Skeletal muscle satellite cell (primary cell): Measurements from ENCODE around the gene KIF11.
"Not testable (repeated sequence)": the region's sequence is repeated elsewhere in the genome, so short reads cannot be mapped to it uniquely, and the experiment has no call there.

Experiments
- H3K27me3 ChIP-seq: 2 replicates; pipeline ENCODE4 v1.7.0; 2013; ENCODE audit warnings: low read length; ENCODE audit not compliant: control insufficient read depth, insufficient read depth
- H3K36me3 ChIP-seq: 2 replicates; pipeline ENCODE4 v1.7.0; 2013; ENCODE audit warnings: mild to moderate bottlenecking, control low read depth, low read length; ENCODE audit not compliant: insufficient read depth
- H3K4me1 ChIP-seq: 2 replicates; pipeline ENCODE4 v1.7.0; 2013; ENCODE audit warnings: low read length; ENCODE audit not compliant: control insufficient read depth, insufficient read depth
- H3K4me2 ChIP-seq: 2 replicates; pipeline ENCODE4 v1.7.0; 2013; ENCODE audit warnings: mild to moderate bottlenecking, low read length
- H3K4me3 ChIP-seq: 2 replicates; pipeline ENCODE4 v1.7.0; 2013; ENCODE audit warnings: low read length
- H3K9ac ChIP-seq: 2 replicates; pipeline ENCODE4 v1.7.0; 2013; ENCODE audit warnings: mild to moderate bottlenecking, low read depth, low read length, moderate library complexity
- H3K9me3 ChIP-seq: replicated peaks from 2 replicates; pipeline ENCODE4 v1.7.0; 2013; ENCODE audit warnings: mild to moderate bottlenecking, control low read depth, low read length

KIF11 gene

GRCh38 chr10:92644921-92645320 lies 52.0 kb downstream of the KIF11 start:
- Histone ChIP-seq H3K4me3 (no peak overlapping the region), H3K4me2 (no peak overlapping the region), H3K36me3 (peaks cover 27% of the 10 kb centered on the region), H3K9me3 (no peaks in the 10 kb centered on the region), H3K9ac (no peak overlapping the region), H3K4me1 (peaks cover 7% of the 10 kb centered on the region), H3K27me3 (no peaks in the 10 kb centered on the region)

- H3K4me3 ChIP-seq, H3K9me3 ChIP-seq, H3K9ac ChIP-seq, H3K27me3 ChIP-seq, H3K4me2 ChIP-seq, H3K4me1 ChIP-seq: not testable (repeated sequence)
- peaks cover 34% of the 10 kb centered on the region for H3K36me3 ChIP-seq
Observed at GRCh38 chr10:92650864-92651263, 57.9 kb downstream of the KIF11 start.

- no peaks in the 10 kb centered on the region for H3K27me3 ChIP-seq
- H3K4me3 ChIP-seq: no peak overlapping the region
- H3K4me1 ChIP-seq: no peaks in the 10 kb centered on the region
- H3K9me3 ChIP-seq: no peaks in the 10 kb centered on the region
- no peak overlapping the region for H3K9ac ChIP-seq
- no peak overlapping the region for H3K4me2 ChIP-seq
- H3K36me3 ChIP-seq: peaks cover 12% of the 10 kb centered on the region
Observed at GRCh38 chr10:92655426-92655825, 62.5 kb downstream of the KIF11 start.

- no peaks in the 10 kb centered on the region for H3K9me3 ChIP-seq
- H3K27me3 ChIP-seq: no peaks in the 10 kb centered on the region
- H3K36me3 ChIP-seq: peaks cover 11% of the 10 kb centered on the region
- no peaks in the 10 kb centered on the region for H3K4me1 ChIP-seq
- H3K4me2 ChIP-seq: no peak overlapping the region
- H3K4me3 ChIP-seq: no peak overlapping the region
- H3K9ac ChIP-seq: no peak overlapping the region
Observed at GRCh38 chr10:92656266-92656961, 63.5 kb downstream of the KIF11 start.

DNA sequence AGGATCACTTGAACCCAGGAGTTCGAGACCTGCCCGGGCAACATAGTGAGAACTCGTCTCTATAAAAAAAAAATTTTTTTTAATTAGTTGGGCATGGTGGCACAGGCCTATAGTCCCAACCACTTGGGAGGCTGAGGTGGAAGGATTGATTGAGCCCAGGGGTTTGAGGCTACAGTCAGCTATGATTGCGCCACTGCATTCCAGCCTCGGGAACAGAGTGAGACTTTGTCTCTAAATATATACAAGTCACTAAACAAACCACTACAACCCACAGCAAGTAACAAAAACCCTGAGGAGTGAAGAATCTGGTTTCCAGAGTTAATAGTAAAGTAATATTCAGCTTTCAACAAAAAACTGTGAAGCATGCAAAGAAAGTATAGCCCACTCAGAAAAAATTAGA lies 64.1 kb downstream of the KIF11 start:
- H3K4me2 ChIP-seq: no peak overlapping the region
- H3K9me3 ChIP-seq: no peaks in the 10 kb centered on the region
- H3K36me3 ChIP-seq: peaks cover 11% of the 10 kb centered on the region
- H3K27me3 ChIP-seq: no peaks in the 10 kb centered on the region
- no peak overlapping the region for H3K9ac ChIP-seq
- no peak overlapping the region for H3K4me3 ChIP-seq
- H3K4me1 ChIP-seq: no peaks in the 10 kb centered on the region

DNA sequence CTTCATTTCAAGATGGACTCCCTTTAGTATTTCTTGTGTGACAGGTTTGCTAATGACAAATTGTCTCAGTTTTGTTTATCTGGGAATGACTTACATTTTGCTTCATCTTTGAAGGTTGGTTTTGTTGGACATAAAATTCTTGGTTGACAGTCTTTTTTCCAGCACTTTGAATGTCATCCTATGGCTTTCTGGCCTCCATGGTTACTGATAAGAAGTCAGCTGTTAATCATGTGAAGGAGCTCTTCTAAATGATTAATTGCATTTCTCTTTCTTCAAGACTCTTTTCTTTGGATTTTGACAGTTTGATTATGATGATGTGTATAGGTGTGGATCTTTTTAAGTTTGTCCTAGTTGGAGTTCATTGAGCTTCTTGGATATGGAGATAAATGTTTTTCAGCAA lies 69.9 kb downstream of the KIF11 start:
- Histone ChIP-seq H3K4me3 (no peak overlapping the region), H3K36me3 (no peaks in the 10 kb centered on the region), H3K9ac (no peak overlapping the region), H3K4me1 (no peaks in the 10 kb centered on the region), H3K4me2 (no peak overlapping the region), H3K9me3 (no peaks in the 10 kb centered on the region), H3K27me3 (no peaks in the 10 kb centered on the region)

GRCh38 chr10:92664322-92664721 lies 71.4 kb downstream of the KIF11 start:
- no peak overlapping the region for H3K9ac ChIP-seq
- no peaks in the 10 kb centered on the region for H3K4me1 ChIP-seq

GRCh38 chr10:92667078-92667477 lies 74.1 kb downstream of the KIF11 start:
- no peaks in the 10 kb centered on the region for H3K27me3 ChIP-seq
- H3K4me2 ChIP-seq: no peak overlapping the region
- no peak overlapping the region for H3K4me3 ChIP-seq
- H3K4me1 ChIP-seq: no peaks in the 10 kb centered on the region
- no peaks in the 10 kb centered on the region for H3K36me3 ChIP-seq
- no peaks in the 10 kb centered on the region for H3K9me3 ChIP-seq
- no peak overlapping the region for H3K9ac ChIP-seq

More at GRCh38 chr10:92664322-92664721, 71.4 kb downstream of the KIF11 start:
- Histone ChIP-seq H3K27me3 (no peaks in the 10 kb centered on the region), H3K36me3 (no peaks in the 10 kb centered on the region), H3K4me2 (no peak overlapping the region), H3K4me3 (no peak overlapping the region), H3K9me3 (no peaks in the 10 kb centered on the region)

DNA sequence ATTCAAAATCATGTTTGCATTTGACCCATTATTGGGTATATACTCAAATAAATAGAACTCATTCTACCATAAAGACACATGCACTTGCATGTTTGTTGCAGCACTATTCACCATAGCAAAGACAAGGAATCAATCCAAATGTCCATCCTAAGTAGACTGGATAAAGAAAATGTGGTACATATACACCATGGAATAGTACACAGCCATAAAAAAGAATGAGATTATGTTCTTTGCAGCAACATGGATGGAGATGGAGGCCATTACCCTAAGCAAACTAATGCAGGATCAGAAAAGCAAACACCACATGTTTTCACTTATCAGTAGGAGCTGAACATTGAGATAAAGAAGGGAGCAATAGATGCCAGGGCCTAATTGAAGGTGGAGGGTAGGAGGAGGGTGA lies 84.8 kb downstream of the KIF11 start:
- Histone ChIP-seq H3K4me1 (no peaks in the 10 kb centered on the region), H3K36me3 (no peaks in the 10 kb centered on the region), H3K9me3 (no peaks in the 10 kb centered on the region), H3K27me3 (no peaks in the 10 kb centered on the region), H3K9ac (no peak overlapping the region), H3K4me3 (no peak overlapping the region), H3K4me2 (no peak overlapping the region)

- no peaks in the 10 kb centered on the region for H3K9me3 ChIP-seq
- H3K36me3 ChIP-seq: no peaks in the 10 kb centered on the region
- H3K27me3 ChIP-seq: no peaks in the 10 kb centered on the region
- no peak overlapping the region for H3K4me2 ChIP-seq
- H3K4me1 ChIP-seq: no peaks in the 10 kb centered on the region
- no peak overlapping the region for H3K9ac ChIP-seq
- no peak overlapping the region for H3K4me3 ChIP-seq
Observed at GRCh38 chr10:92678206-92678605, 85.3 kb downstream of the KIF11 start.

GRCh38 chr10:92681306-92681834 lies 88.4 kb downstream of the KIF11 start:
- Histone ChIP-seq H3K4me1 (no peaks in the 10 kb centered on the region), H3K9ac (no peak overlapping the region)

DNA sequence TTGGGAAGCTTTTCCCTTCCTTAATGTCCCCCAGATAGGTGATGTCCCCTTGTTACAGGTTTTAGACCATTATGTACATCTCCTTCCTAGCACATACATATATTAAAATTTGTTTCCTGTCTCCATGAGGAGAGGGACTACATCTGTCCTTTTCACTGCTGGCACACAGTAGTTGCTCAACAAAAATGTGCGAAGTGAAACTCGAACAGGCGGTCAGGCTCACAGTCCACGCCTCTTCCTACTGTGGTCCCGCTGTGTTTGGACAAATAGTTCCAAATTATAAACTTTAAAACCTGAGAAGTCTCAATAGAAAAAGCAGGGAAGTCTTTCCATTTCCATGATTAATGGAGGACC lies 95.6 kb downstream of the KIF11 start:
- Histone ChIP-seq H3K27me3 (peaks cover 10% of the 10 kb centered on the region), H3K4me1 (peaks cover 4% of the 10 kb centered on the region), H3K9ac (no peak overlapping the region), H3K4me2 (peak overlapping the region; percentile 76), H3K36me3 (no peaks in the 10 kb centered on the region), H3K4me3 (peak overlapping the region; percentile 75), H3K9me3 (no peaks in the 10 kb centered on the region)

More at GRCh38 chr10:92681306-92681834, 88.4 kb downstream of the KIF11 start:
- no peaks in the 10 kb centered on the region for H3K9me3 ChIP-seq
- no peak overlapping the region for H3K4me3 ChIP-seq
- H3K4me2 ChIP-seq: no peak overlapping the region
- no peaks in the 10 kb centered on the region for H3K27me3 ChIP-seq
- H3K36me3 ChIP-seq: no peaks in the 10 kb centered on the region
